ENCODE results near the gene MCTP2. TPM values are rescaled to one million over a fixed set of nuclear protein-coding genes. Genes with fewer than 3 reads are reported as not detected.

The MCTP2 gene
- total and polyA plus RNA-seq, 2 of the 8 experiments (the other 6 are each of a cell fraction or from before 2014, with no cell fraction given): 3.4 to 4.5 TPM

DNA sequence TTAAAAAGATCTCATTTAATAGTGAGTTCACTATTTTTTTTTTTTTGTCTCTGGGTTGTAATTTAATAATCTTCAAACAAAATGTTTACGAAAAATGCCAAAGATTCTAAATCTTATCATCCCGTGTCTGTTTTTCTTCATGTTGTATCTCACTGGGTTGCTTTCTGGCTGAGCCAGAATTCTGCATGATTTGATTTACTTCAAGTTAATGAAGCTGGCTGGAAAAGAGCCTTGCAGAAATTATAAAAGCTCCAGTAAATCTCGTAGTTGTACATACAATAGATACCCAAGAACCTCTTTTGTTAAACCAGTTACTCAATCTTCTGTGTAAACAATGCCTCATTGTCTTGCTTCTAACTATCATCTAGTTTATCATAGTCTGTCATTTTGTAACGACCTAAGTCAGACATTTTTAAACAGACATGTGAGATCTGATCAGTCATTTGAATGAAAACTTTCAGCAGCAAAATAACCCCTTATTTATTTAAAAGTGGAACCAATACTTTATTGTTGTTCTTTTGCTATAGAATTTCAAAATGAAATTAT is 249.0 kb downstream of the MCTP2 start:
- Histone ChIP-seq H2AFZ (ENCODE audit: low read length) (no peak overlapping the region), H3K27ac (ENCODE audit: low read depth, low read length) (no peak overlapping the region), H2AK5ac (ENCODE audit: low read depth, low read length) (no peak overlapping the region), H3K79me2 (ENCODE audit: control insufficient read depth in 1 of 2, insufficient read depth in 2 of 2, low read length in 2 of 2) (no peaks in the 10 kb centered on the region), H3K9me3 (ENCODE audit: insufficient read depth in 2 of 2, low read depth in 1 of 2, low read length in 1 of 2) (no peaks in the 10 kb centered on the region), H3K4me1 (replicated peaks in 1 of 4; ENCODE audit: control insufficient read depth in 3 of 4, insufficient read depth in 4 of 4, low read length in 3 of 4) (peaks cover 0 to 5% (median 0%) of the 10 kb centered on the region in 4 experiments; a peak in 1 of 7 replicates), H3K9ac (replicated peaks in 1 of 4; ENCODE audit: extremely low read depth in 1 of 4, low read depth in 3 of 4, low read length in 3 of 4) (no peak overlapping the region), H3K14ac (ENCODE audit: insufficient read length) (no peak overlapping the region), H3K4me3 (ENCODE audit: extremely low read depth in 1 of 4, insufficient read depth in 2 of 4, low read depth in 3 of 4, low read length in 4 of 4) (no peak overlapping the region), H2BK5ac (ENCODE audit: low read depth, low read length) (no peak overlapping the region), H4K20me1 (replicated peaks in 1 of 2; ENCODE audit: control insufficient read depth in 1 of 2, insufficient read depth in 2 of 2, low read length in 2 of 2) (no peaks in the 10 kb centered on the region), H2BK20ac (ENCODE audit: low read length) (no peak overlapping the region), H3K4me2 (ENCODE audit: insufficient read depth in 1 of 2, low read depth in 2 of 2, low read length in 2 of 2) (no peak overlapping the region), H3K23me2 (ENCODE audit: low read depth, low read length) (no peaks in the 10 kb centered on the region), H3K79me1 (ENCODE audit: low read depth, low read length) (no peaks in the 10 kb centered on the region), H3K4ac (replicated peaks; ENCODE audit: insufficient read length, low read depth, low read length) (no peak overlapping the region), H3K56ac (replicated peaks; ENCODE audit: insufficient read length, low read depth, low read length) (no peak overlapping the region), H3K18ac (ENCODE audit: extremely low read depth, low read length) (no peak overlapping the region), H3K36me3 (ENCODE audit: control insufficient read depth in 2 of 4, insufficient read depth in 4 of 4, low read length in 3 of 4) (no peaks in the 10 kb centered on the region), H2BK12ac (ENCODE audit: low read depth, low read length) (no peak overlapping the region), H2BK120ac (replicated peaks; ENCODE audit: low read depth, low read length) (no peak overlapping the region), H4K5ac (ENCODE audit: insufficient read length, low read depth, low read length) (no peak overlapping the region), H4K8ac (ENCODE audit: extremely low read depth, insufficient read depth, low read length) (no peak overlapping the region), H2BK15ac (ENCODE audit: low read length) (no peak overlapping the region), H3K23ac (ENCODE audit: insufficient read length) (no peak overlapping the region), H3K27me3 (replicated peaks in 1 of 4; ENCODE audit: control insufficient read depth in 3 of 4, extremely low read depth in 1 of 4, insufficient read depth in 3 of 4, low read length in 3 of 4) (no peaks in the 10 kb centered on the region), H4K91ac (replicated peaks; ENCODE audit: insufficient read length, low read length) (no peak overlapping the region)
- WGBS, 2 experiments (ENCODE audit: extremely low coverage in 1 of 2, insufficient coverage in 1 of 2, insufficient read length in 1 of 2, insufficient replicate concordance in 2 of 2, low coverage in 1 of 2, low lambda C conversion rate in 2 of 2, missing lambda C conversion rate in 1 of 2): 92% methylated on average over 4 of the region's 4 CpGs; no CpG with 5 or more reads in 1 of the 2 experiments
- no peak for TF ChIP-seq CBX8 (IDR thresholded peaks at IDR 0.05; ENCODE audit: borderline replicate concordance, low read depth, low read length)
- no peak for TF ChIP-seq CTBP2 (IDR thresholded peaks at IDR 0.05; ENCODE audit: borderline replicate concordance, insufficient read depth, insufficient read length, low read length)
- no peak for TF ChIP-seq SIN3A (conservative IDR thresholded peaks at IDR 0.05 in 1 of 2, IDR thresholded peaks at IDR 0.05 in 1 of 2; ENCODE audit: low read depth in 1 of 2, low read length in 2 of 2)
- TF ChIP-seq GABPA (IDR thresholded peaks at IDR 0.05; ENCODE audit: borderline replicate concordance, insufficient read depth, low read length): no peak
- TF ChIP-seq SP1 (IDR thresholded peaks at IDR 0.05; ENCODE audit: low read depth, low read length): no peak
- no peak for TF ChIP-seq TEAD4 (IDR thresholded peaks at IDR 0.05; ENCODE audit: low read depth, low read length)
- no peak for TF ChIP-seq TAF7 (optimal IDR thresholded peaks at IDR 0.05; ENCODE audit: borderline replicate concordance, low read depth, low read length)
- TF ChIP-seq, protein P1, sequence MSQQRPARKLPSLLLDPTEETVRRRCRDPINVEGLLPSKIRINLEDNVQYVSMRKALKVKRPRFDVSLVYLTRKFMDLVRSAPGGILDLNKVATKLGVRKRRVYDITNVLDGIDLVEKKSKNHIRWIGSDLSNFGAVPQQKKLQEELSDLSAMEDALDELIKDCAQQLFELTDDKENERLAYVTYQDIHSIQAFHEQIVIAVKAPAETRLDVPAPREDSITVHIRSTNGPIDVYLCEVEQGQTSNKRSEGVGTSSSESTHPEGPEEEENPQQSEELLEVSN (IDR thresholded peaks at IDR 0.05): no peak
- no peak for TF ChIP-seq YY1 (IDR thresholded peaks at IDR 0.05; ENCODE audit: low read depth, low read length)
- TF ChIP-seq SP4 (IDR thresholded peaks at IDR 0.05; ENCODE audit: low read length): no peak
- TF ChIP-seq SIRT6 (IDR thresholded peaks at IDR 0.05; ENCODE audit: low read length): no peak
- CTCF ChIA-PET (ENCODE audit: partially characterized antibody): interaction anchor here (0.6 kb wide), 1 partner anchor 390 kb away, joined by 3 read pairs; no protein-coding TSS in a partner anchor
- DNase-seq (ENCODE audit: low read depth in 1 of 2, low spot score in 2 of 2) (no peak), FAIRE-seq (no peak)
- POLR2A ChIA-PET (ENCODE audit: partially characterized antibody): no interaction called here
